Spleen (tissue), 11 donors: Measurements from ENCODE around the gene SLC25A43. TPM values are rescaled to one million over a fixed set of nuclear protein-coding genes. Genes with fewer than 3 reads are reported as not detected.
A peak's percentile ranks its signal among the peaks of the same experiment; 100 is the strongest.

ENCODE experiments used
- DNase-seq: peaks from one replicate; pipeline ENCODE4 v3.0.0-alpha.2; 2020
- H3K27ac ChIP-seq, 8 donors: fragments of 200-600 bp; sonication (generic) in 7 of 8; 1 replicate in 4 of 8; 2 replicates in 4 of 8; pipeline versions ENCODE4 v1.5.0 to v1.8.0; 2016 to 2021; ENCODE audit warnings: inconsistent platforms in 4 of 8, mild to moderate bottlenecking in 4 of 8, moderate library complexity in 1 of 8
- H3K27me3 ChIP-seq, 7 donors: fragments of 200-600 bp; sonication (generic) in 6 of 7; replicated peaks in 1 of 7; 1 replicate in 4 of 7; 2 replicates in 3 of 7; pipeline versions ENCODE4 v1.5.0 to v1.8.0; 2016 to 2021; ENCODE audit warnings: inconsistent platforms in 3 of 7, mild to moderate bottlenecking in 1 of 7
- H3K36me3 ChIP-seq, 6 donors: fragments of 200-600 bp; sonication (generic) in 5 of 6; 1 replicate in 4 of 6; 2 replicates in 2 of 6; pipeline versions ENCODE4 v1.5.0 to v1.8.0; 2016 to 2021; ENCODE audit warnings: inconsistent platforms in 2 of 6
- H3K4me1 ChIP-seq, 6 donors: fragments of 200-600 bp; sonication (generic) in 5 of 6; 1 replicate in 3 of 6; 2 replicates in 3 of 6; pipeline versions ENCODE4 v1.5.0 to v1.8.0; 2016 to 2021; ENCODE audit warnings: inconsistent platforms in 3 of 6
- H3K4me3 ChIP-seq, 8 donors: fragments of 200-600 bp; sonication (generic) in 7 of 8; 1 replicate in 4 of 8; 2 replicates in 4 of 8; pipeline versions ENCODE4 v1.5.0 to v1.8.0; 2016 to 2021; ENCODE audit warnings: inconsistent platforms in 4 of 8, mild to moderate bottlenecking in 4 of 8, moderate library complexity in 2 of 8
- H3K9me3 ChIP-seq, 8 donors: fragments of 200-600 bp; sonication (generic) in 7 of 8; 1 replicate in 4 of 8; 2 replicates in 4 of 8; pipeline versions ENCODE4 v1.5.0 to v1.8.0; 2016 to 2021; ENCODE audit warnings: inconsistent platforms in 4 of 8
- CTCF ChIP-seq, 11 experiments: fragments of 200-600 bp in 7 of 11; fragments of 450-650 bp in 4 of 11; sonication (generic) in 4 of 11; IDR thresholded peaks in 8 of 11; conservative IDR thresholded peaks in 3 of 11; 1 replicate in 7 of 11; 2 replicates in 4 of 11; pipeline versions ENCODE4 v1.4.0 to v1.8.0; 2016 to 2021; ENCODE audit warnings: antibody characterized with exemption in 11 of 11, inconsistent platforms in 4 of 11, mild to moderate bottlenecking in 1 of 11
- POLR2A ChIP-seq, 3 donors: fragments of 450-650 bp; IDR thresholded peaks; one replicate each; pipeline ENCODE4 v1.5.1; 2017; ENCODE audit warnings: antibody characterized with exemption in 3 of 3, mild to moderate bottlenecking in 1 of 3
- POLR2AphosphoS5 ChIP-seq, 3 donors: sonication (generic); formaldehyde crosslinking; IDR thresholded peaks; one replicate each; pipeline ENCODE4 v1.5.1; 2017; ENCODE audit warnings: antibody characterized with exemption in 3 of 3
- WGBS, 5 donors: extraction: QIAGEN DNeasy Blood & Tissue Kit in 3 of 5; methylation state at CpG; one replicate each; pipeline versions ENCODE4 v1.1.5 to v1.1.7; 2013 to 2018; 5-methylcytosine and 5-hydroxymethylcytosine counted together
- intact Hi-C: fragments of 100-400 bp; cut with DNase I; formaldehyde crosslinking; loops from one replicate; pipeline ENCODE4 v1.15.0; 2023; ENCODE audit warnings: low total_unique reads
- polyA plus RNA-seq, 3 donors: library from polyadenylated mRNA; stranded (reverse); fragments of 200-250 nt; gene quantifications; one replicate each; pipeline ENCODE4 v1.2.1, GENCODE V29; 2013
- total RNA-seq, 7 donors: library from RNA; depleted of rRNA in 3 of 7; stranded (reverse); fragments of >200 nt in 3 of 7; fragmentation: NEBNext Ultra II Directional in 4 of 7; extraction: Animal tissue kit (Norgen Biotek cat#: 25700) in 4 of 7; gene quantifications; one replicate each; pipeline versions ENCODE4 v1.1.0 to v1.2.1, GENCODE V29; 2016 to 2021
- donor health status: healthy with polysubstance abuse.
- donor health status: DM: no; HTN: no; CAD: no; lungs with moderate emphysema.
- donor health status: DM: no; HTN: no; CAD: no.
- donor health status: Bipolar disorder and iron deficiency.
- donor health status: healthy.
- donor health status: DM: no; HTN: no; CAD: no.
- donor health status: DM: yes; HTN: yes; CAD: no.

The SLC25A43 gene
- total and polyA plus RNA-seq, 10 donors, result 5.5 to 13.7 (median 9.5) TPM

- no peaks in the 10 kb centered on the region for H3K4me1 ChIP-seq
- H3K27me3 ChIP-seq, result no peaks in the 10 kb centered on the region
- TF ChIP-seq POLR2A (IDR thresholded peaks at IDR 0.05) (no peak), POLR2AphosphoS5 (IDR thresholded peaks at IDR 0.05) (no peak), CTCF (IDR thresholded peaks at IDR 0.05 in 8 of 11, conservative IDR thresholded peaks at IDR 0.05 in 3 of 11) (no peak)
- intact Hi-C loops, result no loop called here
- H3K9me3 ChIP-seq, result no peaks in the 10 kb centered on the region
- WGBS, 5 donors, result 63 to 83% (median 71%) methylated on average over 4 of the region's 4 CpGs
- H3K36me3 ChIP-seq, result peaks cover 0 to 8% (median 0%) of the 10 kb centered on the region in 6 donors
- no peak overlapping the region for H3K4me3 ChIP-seq
- no peak for DNase-seq
- H3K27ac ChIP-seq, result no peak overlapping the region
Measured at GRCh38 chrX:119417376-119417775, 18.2 kb downstream of the SLC25A43 start.

- Histone ChIP-seq H3K4me3 (no peak overlapping the region), H3K4me1 (no peaks in the 10 kb centered on the region), H3K9me3 (no peaks in the 10 kb centered on the region), H3K27me3 (no peaks in the 10 kb centered on the region), H3K27ac (no peak overlapping the region), H3K36me3 (peaks cover 0 to 8% (median 0%) of the 10 kb centered on the region in 6 donors)
- DNase-seq, result no peak
- intact Hi-C loops, result no loop called here
- 33 to 67% (median 44%) methylated on average over 1 of the region's 1 CpG for WGBS, 5 donors
- TF ChIP-seq POLR2A (IDR thresholded peaks at IDR 0.05), result no peak
- peak in 3 of 11 experiments; percentile 5 to 30 (median 22) for TF ChIP-seq CTCF (IDR thresholded peaks at IDR 0.05 in 8 of 11, conservative IDR thresholded peaks at IDR 0.05 in 3 of 11)
- TF ChIP-seq POLR2AphosphoS5 (IDR thresholded peaks at IDR 0.05), result no peak
Measured at GRCh38 chrX:119417842-119418241, 18.7 kb downstream of the SLC25A43 start.

- Histone ChIP-seq H3K4me1 (no peaks in the 10 kb centered on the region), H3K27ac (no peak overlapping the region), H3K36me3 (peaks cover 0 to 5% (median 0%) of the 10 kb centered on the region in 6 donors), H3K9me3 (no peaks in the 10 kb centered on the region), H3K4me3 (no peak overlapping the region), H3K27me3 (no peaks in the 10 kb centered on the region)
- 77 to 96% (median 96%) methylated on average over 2 to 4 of the region's 4 CpGs for WGBS, 5 donors
- TF ChIP-seq CTCF (IDR thresholded peaks at IDR 0.05 in 8 of 11, conservative IDR thresholded peaks at IDR 0.05 in 3 of 11) (no peak), POLR2AphosphoS5 (IDR thresholded peaks at IDR 0.05) (no peak), POLR2A (IDR thresholded peaks at IDR 0.05) (no peak)
- no peak for DNase-seq
- intact Hi-C loops, result no loop called here
Measured at GRCh38 chrX:119419146-119419545, 20.0 kb downstream of the SLC25A43 start.

GRCh38 chrX:119419898-119420297 is 20.8 kb downstream of the SLC25A43 start:
- Histone ChIP-seq H3K4me1 (no peaks in the 10 kb centered on the region), H3K4me3 (no peak overlapping the region), H3K36me3 (peaks cover 0 to 5% (median 0%) of the 10 kb centered on the region in 6 donors), H3K27ac (no peak overlapping the region), H3K9me3 (no peaks in the 10 kb centered on the region), H3K27me3 (no peaks in the 10 kb centered on the region)
- WGBS, 5 donors, result 82 to 100% (median 93%) methylated on average over 2 of the region's 2 CpGs
- intact Hi-C loops, result no loop called here
- TF ChIP-seq POLR2A (IDR thresholded peaks at IDR 0.05), result no peak
- DNase-seq, result no peak
